ENCODE measurements around the gene IGFBP1.

Gene IGFBP1

DNA sequence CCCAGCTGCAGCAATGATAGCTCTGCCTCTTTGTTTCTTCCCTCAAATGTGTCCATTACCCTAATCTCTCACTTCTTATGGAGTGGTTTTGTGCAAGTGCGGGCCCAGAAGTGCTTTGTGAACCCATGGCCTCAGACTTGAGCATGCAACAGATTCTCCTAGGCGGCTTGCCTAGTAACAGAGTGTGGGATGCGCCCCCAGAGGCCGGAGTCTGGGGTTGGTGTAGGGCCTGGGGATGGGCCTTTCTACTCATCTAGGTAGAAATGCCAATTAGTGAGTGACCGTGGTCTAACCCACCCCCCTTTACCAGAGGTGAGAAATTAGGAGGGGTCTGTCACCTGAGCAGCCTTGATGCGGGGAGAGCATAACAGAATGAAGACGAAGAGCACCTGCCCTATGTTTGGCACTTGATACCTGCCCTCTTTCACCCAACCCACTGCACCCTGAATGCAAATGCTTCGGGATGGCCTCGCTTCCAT, 7.0 kb upstream of the IGFBP1 start:
- no peak for DNase-seq

DNA sequence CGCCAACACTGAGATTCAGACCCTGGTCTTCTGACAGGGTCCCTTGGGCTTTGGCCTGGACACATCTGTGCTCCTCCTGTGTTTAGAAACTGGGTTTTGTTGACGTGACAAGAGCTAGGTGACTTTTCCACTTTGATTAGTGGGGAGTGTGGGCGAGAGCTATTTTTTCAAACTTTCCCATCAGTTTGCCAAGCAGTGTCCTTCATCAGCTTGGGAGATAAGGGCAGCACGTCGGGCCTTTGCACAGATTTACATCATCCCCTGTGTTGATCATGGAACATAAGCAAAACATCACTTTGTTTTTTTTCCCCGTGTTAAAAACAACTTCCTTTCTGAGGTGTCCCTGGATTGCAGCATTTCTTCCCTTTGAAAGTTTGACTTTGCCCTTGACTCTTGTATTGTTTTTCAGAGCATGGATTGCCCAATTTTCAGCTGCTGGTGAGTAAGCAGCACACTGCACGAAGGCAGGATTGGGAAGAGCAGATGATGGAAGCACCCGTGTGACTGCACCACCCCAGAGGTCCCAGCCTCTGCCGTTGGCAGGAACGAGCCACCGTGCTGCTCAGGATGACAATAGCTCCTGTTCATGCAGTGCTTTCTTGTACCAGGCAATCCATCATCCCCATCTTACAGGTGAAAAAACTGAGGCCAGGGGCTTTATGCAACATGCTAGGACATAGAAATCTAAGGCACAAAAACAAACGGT, 6.4 kb upstream of the IGFBP1 start:
- DNase-seq, result no peak

DNA sequence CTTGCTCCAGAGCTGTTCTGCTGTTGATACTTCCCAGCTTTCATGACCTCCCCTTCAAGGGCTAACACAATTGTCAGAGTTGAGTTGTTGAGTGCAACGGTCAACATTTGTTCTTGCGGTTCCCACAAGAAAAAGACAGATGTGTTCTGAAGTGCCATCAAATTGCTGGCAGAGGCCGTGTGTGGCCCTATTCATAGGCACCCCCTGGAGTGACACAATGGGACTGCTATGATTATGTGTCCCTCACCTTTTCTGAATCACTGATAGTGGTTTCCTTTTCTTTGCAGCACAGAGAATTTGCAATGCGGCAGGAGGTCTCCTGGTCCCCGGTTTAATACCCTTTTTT, 5.8 kb upstream of the IGFBP1 start:
- DNase-seq, result peak; percentile 60

DNA sequence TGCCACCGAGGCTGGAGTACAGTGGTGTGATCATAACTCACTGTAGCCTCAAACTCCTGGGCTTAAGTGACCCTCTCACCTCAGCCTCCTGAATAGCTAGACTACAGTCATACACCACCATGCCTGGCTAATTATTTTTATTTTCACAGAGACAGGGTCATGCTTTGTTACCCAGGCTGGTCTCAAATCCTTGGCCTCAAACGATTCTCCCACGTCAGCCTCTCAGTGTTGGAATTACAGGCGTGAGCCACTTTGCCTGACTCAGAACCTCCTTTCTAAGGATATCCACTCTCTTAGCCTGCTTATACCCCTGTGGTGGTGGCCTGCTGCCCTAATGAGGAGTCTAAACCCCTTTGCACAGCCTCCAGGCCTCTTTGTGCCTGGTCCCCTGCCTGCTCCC, 4.2 kb upstream of the IGFBP1 start:
- DNase-seq, result no peak

DNA sequence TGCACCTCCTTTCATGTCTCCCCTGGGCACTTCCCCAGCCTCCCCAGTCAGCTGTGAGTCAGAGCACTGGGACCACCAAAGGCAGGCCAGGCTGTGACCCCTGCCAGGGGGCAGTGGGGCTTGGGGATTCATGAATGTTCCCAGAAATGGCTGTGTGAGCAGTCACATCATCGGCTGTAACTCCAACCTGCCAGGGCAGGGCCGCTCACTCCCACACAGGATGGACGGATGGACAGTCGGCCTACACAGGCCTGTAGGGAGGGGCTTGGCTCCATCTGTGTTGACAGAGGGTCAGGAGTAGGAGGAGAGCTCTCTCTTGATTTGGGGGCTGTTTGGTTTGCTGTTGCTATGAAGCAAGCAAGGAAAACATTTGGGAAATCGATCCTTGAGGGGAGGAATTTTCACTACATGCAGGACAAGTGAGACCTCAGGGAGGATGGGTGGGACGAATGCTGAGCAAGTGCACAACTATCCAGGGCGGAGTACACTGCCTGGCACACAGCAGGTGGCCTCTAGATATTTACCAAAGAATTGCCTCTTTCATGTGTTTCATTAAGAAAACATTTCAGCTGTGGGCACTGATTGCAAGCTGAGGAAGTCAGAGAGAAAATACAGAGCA, 2.9 kb upstream of the IGFBP1 start:
- no peak for DNase-seq

DNA sequence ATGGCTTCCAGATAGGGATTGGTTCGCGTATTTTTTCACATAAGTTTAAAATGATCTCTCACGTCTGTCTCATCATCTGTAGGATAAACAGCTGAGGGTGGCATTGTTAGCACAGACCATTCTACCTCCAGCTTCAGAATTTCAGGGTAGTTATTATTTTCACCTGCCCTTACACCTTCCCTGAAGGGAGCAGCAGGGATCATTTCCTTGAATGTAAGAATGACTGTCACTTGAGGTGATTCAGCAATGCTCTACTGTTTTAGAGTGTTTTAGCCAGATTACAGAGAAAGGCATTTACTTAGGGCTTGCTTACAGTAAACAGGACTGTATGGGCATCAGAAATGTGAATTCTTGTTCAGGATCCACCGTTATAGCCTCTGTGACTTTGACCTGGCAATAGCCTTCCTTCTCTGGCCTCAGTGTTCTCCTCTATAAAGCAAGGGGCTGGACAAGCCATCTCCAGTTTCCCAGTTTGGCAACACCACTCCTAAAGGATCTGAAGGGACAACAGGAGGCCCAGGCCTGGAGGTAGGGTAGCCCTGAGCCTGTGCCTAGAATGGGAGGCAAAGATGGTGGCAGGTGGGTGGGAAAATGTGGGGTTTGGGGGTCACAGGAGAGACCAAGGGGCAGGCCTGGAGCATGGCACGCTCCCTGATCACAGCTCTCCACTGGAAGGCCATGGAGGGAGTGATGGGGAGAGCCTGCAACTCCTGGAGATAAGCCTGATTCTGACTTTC, 1.2 kb upstream of the IGFBP1 start:
- DNase-seq, result no peak

DNA sequence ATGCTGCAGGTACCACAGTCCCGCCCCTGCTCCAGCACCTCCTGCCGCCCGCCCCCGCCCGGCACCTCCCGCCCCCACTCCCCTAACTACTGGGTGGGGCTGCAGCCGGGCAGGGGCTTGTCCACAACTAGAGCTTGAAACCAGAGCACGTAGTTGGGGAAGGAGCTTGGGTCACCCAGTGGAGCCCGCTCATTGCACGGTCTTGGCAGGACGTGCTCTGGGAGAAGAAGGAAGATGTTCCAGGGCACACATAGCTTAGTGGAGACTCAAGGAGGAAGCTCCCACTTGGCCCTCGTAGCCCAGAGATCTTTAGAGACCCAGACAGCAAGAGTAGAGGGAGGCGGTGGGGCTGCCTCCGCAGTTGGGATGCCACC, 692 bp downstream of the IGFBP1 start:
- DNase-seq, result no peak

DNA sequence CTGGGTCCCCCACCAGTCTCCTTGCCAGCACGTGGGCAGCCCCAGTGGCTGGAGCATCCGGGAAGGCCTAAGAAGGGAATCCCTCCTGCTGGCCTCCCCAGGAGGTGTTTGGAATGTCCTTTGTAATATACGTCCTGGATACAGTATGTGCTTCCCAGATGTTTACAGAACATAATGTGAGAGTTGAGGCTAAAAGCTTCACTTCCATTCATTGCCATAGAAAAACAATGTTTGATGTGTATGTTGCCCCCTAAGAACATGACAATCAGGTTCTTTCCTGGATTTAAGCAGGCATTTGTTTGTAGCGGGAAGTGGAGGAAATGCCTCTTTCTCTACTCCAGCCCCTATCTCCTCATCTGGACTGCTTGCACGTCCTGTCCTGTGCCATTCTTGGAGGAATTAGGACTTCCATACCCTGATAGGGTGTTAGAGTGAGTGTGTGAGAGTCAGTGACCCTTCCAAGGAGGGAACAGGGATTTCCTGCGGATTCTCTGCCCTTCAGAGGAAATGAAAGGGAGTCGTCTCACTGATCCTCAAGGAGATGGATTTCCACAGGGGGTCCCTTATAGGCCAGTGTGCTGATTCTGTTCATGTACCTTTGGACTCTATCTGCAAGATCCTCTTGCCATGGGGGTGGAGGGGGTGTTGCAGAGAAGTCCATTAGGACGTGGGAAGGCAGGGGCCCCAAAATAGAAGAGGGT, 1.2 kb downstream of the IGFBP1 start:
- no peak for DNase-seq

DNA sequence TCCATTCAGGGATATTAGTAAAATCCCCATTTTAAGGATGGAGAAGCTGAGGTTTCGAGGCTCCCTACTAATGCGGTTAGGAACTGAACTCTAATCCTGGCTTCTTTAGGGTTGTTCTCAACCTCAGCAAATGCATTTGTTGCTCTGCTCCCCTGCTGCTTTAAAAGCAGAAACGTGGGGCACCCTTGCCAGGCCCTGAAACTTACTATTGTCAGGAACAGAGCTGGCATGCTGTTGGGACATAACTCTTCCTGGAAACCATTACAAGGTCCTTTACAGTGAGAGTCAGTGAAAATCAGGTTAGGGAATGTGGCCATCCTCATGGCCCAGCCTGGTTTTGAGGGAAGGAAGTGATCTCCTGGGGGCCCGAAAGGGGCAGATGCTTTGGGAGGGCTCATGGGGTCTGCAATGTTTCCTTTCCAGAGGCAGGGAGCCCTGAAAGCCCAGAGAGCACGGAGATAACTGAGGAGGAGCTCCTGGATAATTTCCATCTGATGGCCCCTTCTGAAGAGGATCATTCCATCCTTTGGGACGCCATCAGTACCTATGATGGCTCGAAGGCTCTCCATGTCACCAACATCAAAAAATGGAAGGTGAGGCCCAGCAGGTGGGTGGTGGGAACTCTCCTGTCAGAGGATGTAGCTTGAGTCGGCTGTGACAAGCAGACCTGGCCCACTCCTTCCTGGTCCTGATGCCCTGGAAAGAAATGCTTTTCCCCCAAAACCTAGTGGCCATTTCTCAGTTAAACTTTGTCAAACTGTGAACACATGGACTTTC, 2.0 kb downstream of the IGFBP1 start:
- DNase-seq, result no peak

DNA sequence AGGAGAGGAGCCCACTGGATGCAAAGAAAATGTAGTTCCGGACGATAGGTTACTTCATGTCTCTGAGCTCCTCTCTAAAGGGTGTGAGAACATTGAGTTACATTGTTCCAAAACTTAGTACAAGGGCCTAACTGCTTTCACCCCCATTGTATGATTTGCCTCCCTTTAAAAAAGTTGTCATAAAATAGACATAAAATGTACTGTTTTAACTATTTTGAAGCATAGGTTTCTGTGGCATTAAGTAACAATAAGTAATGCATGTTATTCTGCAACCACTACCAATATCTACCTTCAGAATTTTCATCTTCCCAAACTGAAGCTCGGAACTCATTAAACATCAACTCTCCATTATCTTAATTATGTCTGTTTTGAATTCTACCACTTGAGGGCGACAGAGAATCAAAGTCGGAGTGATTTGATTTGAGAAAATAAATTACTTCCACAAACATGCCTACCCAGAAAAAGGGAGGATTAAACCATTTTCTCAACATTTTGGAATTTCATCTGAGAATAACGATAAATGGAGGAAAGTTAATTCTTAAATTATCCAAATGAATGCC, 2.7 kb downstream of the IGFBP1 start:
- DNase-seq, result peak; percentile 12

DNA sequence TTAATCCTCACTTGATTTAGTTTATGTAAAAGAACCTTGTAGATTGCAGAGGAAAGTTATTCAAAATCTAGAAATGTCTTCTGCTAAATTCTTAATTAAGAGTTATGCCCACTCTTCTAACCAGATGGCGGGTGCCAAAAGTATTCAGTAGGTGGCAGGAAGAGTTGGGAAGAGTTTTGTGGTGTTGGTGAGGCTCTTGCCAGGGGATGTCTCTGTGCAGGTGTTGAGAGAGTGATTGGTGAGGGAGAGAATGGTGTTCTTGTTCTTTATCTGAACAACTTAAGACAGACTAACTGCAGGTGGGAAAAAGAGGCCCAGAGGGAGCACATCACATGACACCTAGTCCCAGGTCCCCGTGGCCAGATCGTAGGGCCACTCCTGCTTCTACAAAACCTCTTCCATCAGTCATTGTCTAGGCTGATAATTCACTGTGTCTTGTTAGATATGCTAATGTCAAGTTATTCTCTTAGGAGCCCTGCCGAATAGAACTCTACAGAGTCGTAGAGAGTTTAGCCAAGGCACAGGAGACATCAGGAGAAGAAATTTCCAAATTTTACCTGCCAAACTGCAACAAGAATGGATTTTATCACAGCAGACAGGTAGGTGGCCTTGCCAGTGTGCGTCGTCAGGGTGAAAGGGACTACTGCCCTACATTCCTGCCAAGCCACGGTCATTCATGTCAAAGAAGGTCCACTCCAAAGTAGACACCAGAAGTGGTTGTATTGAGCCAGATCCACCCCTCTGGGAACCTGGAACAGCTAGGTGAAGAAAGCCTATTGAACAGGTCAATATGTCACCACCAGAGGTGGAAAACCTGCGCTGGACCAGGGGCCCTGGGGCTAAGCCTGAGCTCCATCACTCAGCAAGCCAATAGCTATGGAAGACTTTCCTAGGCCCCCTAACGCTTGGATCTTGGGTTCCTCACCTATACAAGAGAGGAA, 3.4 kb downstream of the IGFBP1 start:
- DNase-seq, result no peak

DNA sequence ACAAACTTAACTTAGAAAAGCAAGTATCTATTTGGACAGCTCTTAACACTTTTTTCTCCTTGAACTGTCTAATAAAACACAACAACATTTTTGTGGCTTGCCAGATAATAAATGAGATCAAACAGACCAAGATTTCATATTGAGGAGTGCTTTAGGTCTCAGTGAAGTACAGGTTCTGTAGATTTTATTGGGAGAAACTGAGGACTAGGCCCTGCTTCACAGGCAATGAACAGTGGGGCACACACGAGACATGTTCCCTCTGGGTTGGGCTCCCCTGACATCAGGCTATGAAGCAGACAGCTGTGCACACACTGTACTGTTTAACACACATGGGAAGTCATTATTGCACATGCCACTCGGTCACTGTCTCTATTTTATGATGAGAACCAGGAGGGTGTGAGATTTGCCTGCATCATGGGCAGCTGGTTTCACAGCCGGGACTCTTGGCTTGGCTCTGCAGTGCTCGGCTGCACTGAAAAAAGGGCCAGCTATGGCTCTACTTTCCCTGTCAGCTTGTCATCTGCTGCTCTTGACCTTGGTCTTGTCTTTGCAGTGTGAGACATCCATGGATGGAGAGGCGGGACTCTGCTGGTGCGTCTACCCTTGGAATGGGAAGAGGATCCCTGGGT, 4.2 kb downstream of the IGFBP1 start:
- peak; percentile 44 for DNase-seq

DNA sequence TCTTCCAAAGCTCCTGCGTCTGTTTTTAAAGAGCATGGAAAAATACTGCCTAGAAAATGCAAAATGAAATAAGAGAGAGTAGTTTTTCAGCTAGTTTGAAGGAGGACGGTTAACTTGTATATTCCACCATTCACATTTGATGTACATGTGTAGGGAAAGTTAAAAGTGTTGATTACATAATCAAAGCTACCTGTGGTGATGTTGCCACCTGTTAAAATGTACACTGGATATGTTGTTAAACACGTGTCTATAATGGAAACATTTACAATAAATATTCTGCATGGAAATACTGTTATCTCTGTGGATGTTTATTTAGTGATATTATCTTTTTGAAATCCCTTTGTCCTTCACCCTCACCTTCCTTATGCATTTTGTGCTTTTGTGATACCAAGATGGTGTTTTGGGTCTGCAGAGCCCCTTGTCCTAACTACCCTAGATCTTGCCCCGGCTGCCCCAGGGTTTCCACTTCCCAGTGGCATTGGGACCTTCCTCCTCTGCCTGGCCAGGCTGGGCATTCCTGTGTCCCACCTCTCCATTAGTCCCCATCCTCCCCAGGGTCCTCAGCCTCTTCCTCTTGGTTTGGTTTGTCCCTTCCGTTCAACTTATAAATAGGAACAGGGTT, 5.2 kb downstream of the IGFBP1 start:
- no peak for DNase-seq

DNA sequence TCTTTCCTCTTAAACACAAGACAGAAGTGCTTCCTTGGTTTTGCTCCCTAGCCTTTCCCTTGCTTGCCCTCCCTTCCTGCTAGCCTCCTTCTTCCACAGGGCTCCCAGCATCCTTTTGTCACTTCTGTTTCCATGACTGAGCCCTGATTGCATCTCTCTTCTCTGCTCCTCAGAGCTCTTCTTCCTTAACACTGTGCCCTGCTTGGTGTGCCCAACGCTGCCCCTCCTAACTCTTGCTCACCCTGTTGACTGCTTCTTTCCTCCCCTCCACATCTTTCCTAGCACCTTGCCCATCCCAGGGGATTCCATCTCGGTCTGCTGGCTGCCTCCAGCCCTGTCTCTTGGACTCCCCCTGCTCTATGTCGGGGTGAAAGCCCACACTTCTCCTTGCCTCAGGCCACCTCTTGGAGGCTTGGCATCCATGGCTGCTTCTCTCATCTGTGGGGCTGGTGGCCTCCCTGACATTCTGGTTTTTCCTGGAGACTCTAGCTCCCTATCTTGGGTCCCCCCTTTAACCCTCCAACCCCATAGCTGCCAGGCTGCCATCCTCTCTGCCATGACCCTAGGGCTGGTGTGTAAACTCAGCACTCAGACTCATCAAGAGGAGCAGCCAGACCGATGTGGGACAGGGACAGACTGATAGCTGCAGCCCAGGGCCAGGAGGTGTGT, 5.8 kb downstream of the IGFBP1 start:
- DNase-seq, result no peak

DNA sequence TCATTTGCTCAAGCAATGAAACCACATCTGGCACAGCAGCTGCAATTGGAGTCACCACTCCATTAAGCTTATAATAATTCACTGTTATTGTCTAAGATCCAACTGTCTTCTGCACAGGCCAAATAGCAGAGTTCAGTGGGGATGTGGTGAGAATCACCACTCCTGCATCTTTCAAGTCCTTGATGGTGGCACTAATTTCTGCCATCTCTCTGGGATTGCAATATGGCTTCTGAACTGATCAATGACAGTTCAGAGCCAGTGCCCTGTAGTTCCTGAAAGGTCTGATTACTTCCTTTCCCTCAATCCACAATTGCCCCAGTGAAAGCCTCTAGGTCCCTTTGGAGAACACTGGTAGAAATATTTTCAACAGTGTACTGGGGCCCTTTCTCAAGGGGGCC, 6.4 kb downstream of the IGFBP1 start:
- no peak for DNase-seq

DNA sequence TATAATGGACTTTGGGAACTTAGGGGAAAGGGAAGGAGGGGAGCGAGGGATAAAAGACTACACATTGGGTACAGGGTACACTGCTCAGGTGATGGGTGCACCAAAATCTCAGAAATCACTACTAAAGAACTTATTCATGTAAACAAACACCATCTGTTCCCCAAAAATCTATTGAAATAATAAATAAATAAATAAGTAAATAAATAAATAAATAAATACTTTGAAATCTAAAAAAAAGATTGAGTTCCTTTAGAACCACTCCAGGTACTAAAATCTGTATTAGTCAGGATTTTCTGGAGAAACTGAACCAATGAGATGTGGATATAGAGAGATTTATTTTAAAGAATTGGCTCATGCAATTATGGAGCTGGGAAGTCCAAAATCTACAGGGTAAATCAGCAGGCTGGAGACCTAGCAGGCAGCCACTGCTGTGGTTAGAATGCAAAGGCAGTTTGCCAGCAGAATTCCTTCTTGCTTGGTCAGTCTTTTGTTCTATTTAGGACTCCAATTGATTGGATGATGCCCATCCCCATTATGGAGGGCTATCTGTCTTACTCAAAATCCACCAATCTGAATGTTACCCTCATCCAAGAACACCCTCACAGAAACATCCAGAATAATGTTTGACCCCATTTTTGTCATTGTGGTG, 8.9 kb downstream of the IGFBP1 start:
- no peak for DNase-seq

DNA sequence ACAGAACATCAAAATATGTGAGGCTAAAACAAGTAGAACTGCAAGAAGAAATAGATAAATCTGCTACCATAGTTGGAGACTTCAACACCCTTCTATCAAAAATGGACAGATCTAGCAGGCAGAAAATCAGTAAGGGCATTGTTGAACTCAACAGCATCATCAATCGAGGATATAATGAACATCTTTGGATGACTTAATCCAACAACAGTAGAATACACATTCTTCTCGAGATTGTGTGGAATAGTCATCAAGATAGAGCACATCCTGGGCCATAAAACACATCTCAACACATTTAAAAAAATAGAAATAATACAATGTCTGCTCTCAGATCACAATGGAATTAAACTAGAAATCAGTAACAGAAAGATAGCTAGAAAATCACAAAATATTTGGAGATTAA, 9.9 kb downstream of the IGFBP1 start:
- DNase-seq, result no peak

DNA sequence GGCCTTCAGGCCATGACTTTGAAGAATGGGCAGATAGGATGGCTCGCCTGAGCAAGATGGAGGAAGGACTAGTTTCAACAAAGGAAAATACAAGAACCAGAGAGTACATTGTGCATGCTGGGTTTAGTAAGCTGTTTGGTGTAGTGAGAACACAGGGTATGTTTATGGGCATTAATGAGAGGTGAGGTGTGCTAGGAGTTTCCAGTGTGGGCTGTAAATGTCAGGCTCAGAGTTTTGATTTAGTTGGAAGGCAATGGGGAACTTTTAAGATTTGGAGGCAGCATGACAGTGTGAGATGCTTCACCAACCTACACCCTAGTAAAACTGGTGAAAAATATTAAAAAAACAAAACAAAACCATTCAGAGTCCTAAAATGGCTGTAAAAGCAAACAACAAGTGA, 13.3 kb downstream of the IGFBP1 start:
- DNase-seq, result no peak

DNA sequence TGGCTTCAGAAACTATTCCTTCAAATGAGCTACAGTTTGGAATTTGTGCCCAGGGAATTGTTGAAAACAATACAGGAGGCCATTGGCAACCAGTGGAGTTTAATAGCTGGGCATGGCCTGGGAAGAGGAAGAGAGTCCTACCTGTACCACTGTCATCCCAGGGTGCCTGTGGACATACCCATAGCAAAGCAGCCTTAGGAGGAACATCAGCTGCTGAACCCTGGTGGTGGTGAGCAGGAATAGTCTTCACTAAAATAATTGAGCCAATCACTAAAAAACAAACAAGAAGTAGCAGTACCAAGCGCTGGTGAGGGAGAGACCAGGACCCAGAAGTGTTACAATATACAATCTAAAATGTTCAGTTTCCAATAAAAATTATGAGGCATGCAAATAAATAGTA, 14.5 kb downstream of the IGFBP1 start:
- DNase-seq, result no peak

Data from SHP77 treated with DMSO at 0.1 percent for 48 hours (cell line).